Activated T-cell treated with anti-CD3 and anti-CD28 coated beads, Interleukin-2, amount 50 U/mL, for 72 hours (primary cell): Measurements from ENCODE around the gene FOXB1. TPM values are rescaled to one million over a fixed set of nuclear protein-coding genes. Genes with fewer than 3 reads are reported as not detected.

Experiments used
- ATAC-seq, 2 donors: fragments of 150-1000 bp; cut with Tn5 transposase; replicated peaks in 1 of 2; 2 replicates each; pipeline ENCODE4 v1.10.0; 2021; ENCODE audit warnings: moderate library complexity in 2 of 2, mild to moderate bottlenecking in 1 of 2
- DNase-seq, 2 donors: peaks; one replicate each; pipeline ENCODE4 v3.0.0; 2021 to 2022; ENCODE audit warnings: mixed read lengths in 1 of 2
- H3K27ac Mint-ChIP-seq: one replicate; pipeline ENCODE4 v1.8.0; 2022; ENCODE audit warnings: mild to moderate bottlenecking, moderate library complexity, mixed read lengths
- H3K27me3 Mint-ChIP-seq: one replicate; pipeline ENCODE4 v1.8.0; 2022; ENCODE audit warnings: low read depth, mixed read lengths
- H3K36me3 Mint-ChIP-seq, 2 donors: one replicate each; pipeline ENCODE4 v1.8.0; 2022; ENCODE audit warnings: mixed read lengths in 2 of 2, mild to moderate bottlenecking in 1 of 2; ENCODE audit not compliant: insufficient read depth in 2 of 2
- H3K4me1 Mint-ChIP-seq: one replicate; pipeline ENCODE4 v1.8.0; 2022; ENCODE audit warnings: low read depth, mixed read lengths
- H3K4me3 Mint-ChIP-seq, 2 donors: one replicate each; pipeline ENCODE4 v1.8.0; 2022; ENCODE audit warnings: mild to moderate bottlenecking in 2 of 2, mixed read lengths in 2 of 2, moderate library complexity in 2 of 2
- H3K9me3 Mint-ChIP-seq, 2 donors: one replicate each; pipeline ENCODE4 v1.8.0; 2022; ENCODE audit warnings: mixed read lengths in 2 of 2
- total RNA-seq, 2 donors: library from RNA; stranded (reverse); gene quantifications; one replicate each; pipeline ENCODE4 v1.2.3, GENCODE V29; 2022

The FOXB1 gene
- total RNA-seq, 2 donors from 2014 or later = 2.7 to 6.0 TPM

DNA sequence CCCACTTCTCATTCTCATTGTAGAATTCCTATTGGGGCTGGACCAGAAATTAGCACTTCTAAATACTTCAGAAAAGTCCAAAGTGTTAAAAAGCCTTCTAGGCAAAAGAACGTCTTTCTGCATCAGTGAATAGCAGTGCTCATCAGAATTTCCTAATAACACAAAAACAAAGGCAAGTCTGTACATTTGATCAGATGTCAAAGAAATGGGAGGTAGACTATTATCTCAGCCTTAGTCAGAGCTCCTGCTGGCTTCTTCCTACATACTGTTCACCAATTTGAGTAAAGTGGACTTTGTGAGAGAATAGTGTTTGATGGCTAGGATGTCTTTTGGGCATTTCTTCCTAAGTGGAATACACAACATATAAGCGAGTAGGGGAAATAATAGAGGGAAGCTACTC is 48.7 kb downstream of the FOXB1 start:
- Mint-ChIP-seq H3K36me3 (peaks cover 9 to 11% of the 10 kb centered on the region in 2 donors), H3K27me3 (peaks cover 40% of the 10 kb centered on the region), H3K27ac (no peak overlapping the region), H3K4me1 (no peaks in the 10 kb centered on the region), H3K9me3 (peaks cover 6 to 8% of the 10 kb centered on the region in 2 donors), H3K4me3 (no peak overlapping the region)
- ATAC-seq (no peak), DNase-seq (no peak)

DNA sequence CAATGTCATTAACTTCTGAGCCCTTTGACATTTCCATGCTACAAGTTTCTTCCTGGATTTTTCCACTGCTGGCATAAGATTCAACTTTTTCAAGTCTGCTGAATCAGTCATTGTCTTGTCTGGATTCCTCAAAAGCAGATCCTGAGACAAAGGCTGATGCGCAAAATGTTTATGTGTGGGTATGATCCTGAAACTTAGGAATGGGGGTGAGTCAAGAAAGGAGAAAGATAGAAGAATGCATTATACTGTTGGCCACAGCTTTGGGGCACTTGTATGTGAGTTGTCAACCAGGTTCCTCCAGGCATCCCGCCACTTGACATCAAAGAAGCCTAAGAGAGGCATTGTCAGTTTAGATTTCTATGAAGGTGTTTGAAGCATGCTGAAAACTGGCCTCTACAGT is 50.4 kb downstream of the FOXB1 start:
- Mint-ChIP-seq H3K4me3 (no peak overlapping the region), H3K27me3 (peaks cover 55% of the 10 kb centered on the region), H3K9me3 (peaks cover 3 to 6% of the 10 kb centered on the region in 2 donors), H3K27ac (no peak overlapping the region), H3K4me1 (no peaks in the 10 kb centered on the region), H3K36me3 (peaks cover 7% of the 10 kb centered on the region in 2 donors)
- no peak for ATAC-seq
- no peak for DNase-seq
